Psoas muscle (tissue), 8 donors: ENCODE data around the gene MTA3. TPM values are rescaled to one million over a fixed set of nuclear protein-coding genes. Genes with fewer than 3 reads are reported as not detected.

Source experiments
- ATAC-seq, 4 donors: fragments of 200-7000 bp; cut with Tn5 transposase; one replicate each; pipeline ENCODE4 v1.9.1; 2020; ENCODE audit warnings: moderate library complexity in 3 of 4, mild to moderate bottlenecking in 2 of 4
- DNase-seq, 2 donors: peaks; one replicate each; pipeline ENCODE4 v3.0.0-alpha.2; 2020
- H3K27ac ChIP-seq: fragments of 200-600 bp; one replicate; pipeline ENCODE4 v1.8.0; 2022
- H3K27me3 ChIP-seq, 3 donors: fragments of 200-600 bp in 1 of 3; one replicate each; pipeline versions ENCODE4 v1.6.1 to v1.8.0; 2013 to 2022; ENCODE audit warnings: low read length in 2 of 3, mild to moderate bottlenecking in 2 of 3, moderate library complexity in 1 of 3; ENCODE audit not compliant: insufficient read depth in 3 of 3
- H3K36me3 ChIP-seq, 2 donors: fragments of 200-600 bp in 1 of 2; one replicate each; pipeline versions ENCODE4 v1.6.1 to v1.8.0; 2013 to 2022; ENCODE audit warnings: low read depth in 1 of 2, mild to moderate bottlenecking in 1 of 2, moderate library complexity in 1 of 2; ENCODE audit not compliant: insufficient read depth in 1 of 2
- H3K4me1 ChIP-seq: fragments of 200-600 bp; one replicate; pipeline ENCODE4 v1.8.0; 2022
- H3K4me3 ChIP-seq: fragments of 200-600 bp; one replicate; pipeline ENCODE4 v1.8.0; 2022; ENCODE audit warnings: mild to moderate bottlenecking
- H3K9me3 ChIP-seq: fragments of 200-600 bp; one replicate; pipeline ENCODE4 v1.8.0; 2022
- WGBS, 3 donors: extraction: QIAGEN DNeasy Blood & Tissue Kit; methylation state at CpG; one replicate each; pipeline versions ENCODE4 v1.1.6 to v1.1.7; 2013; 5-methylcytosine and 5-hydroxymethylcytosine counted together
- intact Hi-C, 2 donors: fragments of 100-400 bp; cut with DNase I; formaldehyde crosslinking; loops; one replicate each; pipeline versions ENCODE4 v1.11.0 to v1.14.2; 2022
- polyA plus RNA-seq, 3 donors: library from polyadenylated mRNA; stranded (reverse); fragments of 200-250 nt; gene quantifications; one replicate each; pipeline ENCODE4 v1.2.3, GENCODE V29; 2013
- total RNA-seq, 4 donors: library from RNA; stranded (reverse); fragmentation: NEBNext Ultra II Directional in 2 of 4; extraction: Animal tissue kit (Norgen Biotek cat#: 25700) in 2 of 4; gene quantifications; one replicate each; pipeline versions ENCODE4 v1.2.1 to v1.2.4, GENCODE V29; 2021 to 2023
- TF ChIP-seq, protein P1 (sequence below): fragments of 200-600 bp; IDR thresholded peaks from one replicate; pipeline ENCODE4 v1.8.0; 2022; ENCODE audit warnings: antibody characterized with exemption
- donor health status: healthy with polysubstance abuse.
- donor health status: DM: no; HTN: no; CAD: no; lungs with moderate emphysema.
- donor health status: Bipolar disorder and iron deficiency.
- donor health status: healthy.
- donor health status: DM: yes; HTN: yes; CAD: no.
- donor health status: DM: no; HTN: no; CAD: no.
- donor health status: DM: no; HTN: no; CAD: no.
- donor health status: DM: yes; HTN: yes; CAD: no.

MTA3 gene
- total and polyA plus RNA-seq, 7 donors = 5.3 to 19.8 (median 10.7) TPM

DNA sequence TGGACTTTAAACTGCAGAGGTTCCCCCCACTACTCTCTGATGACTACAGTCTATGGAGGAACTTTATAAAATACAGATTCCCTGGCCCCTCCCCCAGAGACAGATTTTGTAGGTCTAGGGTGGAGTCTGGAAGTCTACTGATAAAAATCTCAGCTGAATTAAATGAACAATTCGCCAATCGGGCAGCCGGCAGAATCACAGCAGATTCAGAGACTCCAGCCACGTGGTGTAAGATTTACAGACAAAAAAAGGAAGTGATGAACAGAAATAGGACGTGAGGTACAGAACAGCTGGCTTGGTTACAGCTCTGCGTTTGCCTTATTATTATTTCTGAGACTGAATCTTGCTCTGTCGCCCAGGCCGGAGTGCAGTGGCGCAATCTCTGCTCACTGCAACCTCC is 21.4 kb upstream of the MTA3 start:
- DNase-seq = no peak

DNA sequence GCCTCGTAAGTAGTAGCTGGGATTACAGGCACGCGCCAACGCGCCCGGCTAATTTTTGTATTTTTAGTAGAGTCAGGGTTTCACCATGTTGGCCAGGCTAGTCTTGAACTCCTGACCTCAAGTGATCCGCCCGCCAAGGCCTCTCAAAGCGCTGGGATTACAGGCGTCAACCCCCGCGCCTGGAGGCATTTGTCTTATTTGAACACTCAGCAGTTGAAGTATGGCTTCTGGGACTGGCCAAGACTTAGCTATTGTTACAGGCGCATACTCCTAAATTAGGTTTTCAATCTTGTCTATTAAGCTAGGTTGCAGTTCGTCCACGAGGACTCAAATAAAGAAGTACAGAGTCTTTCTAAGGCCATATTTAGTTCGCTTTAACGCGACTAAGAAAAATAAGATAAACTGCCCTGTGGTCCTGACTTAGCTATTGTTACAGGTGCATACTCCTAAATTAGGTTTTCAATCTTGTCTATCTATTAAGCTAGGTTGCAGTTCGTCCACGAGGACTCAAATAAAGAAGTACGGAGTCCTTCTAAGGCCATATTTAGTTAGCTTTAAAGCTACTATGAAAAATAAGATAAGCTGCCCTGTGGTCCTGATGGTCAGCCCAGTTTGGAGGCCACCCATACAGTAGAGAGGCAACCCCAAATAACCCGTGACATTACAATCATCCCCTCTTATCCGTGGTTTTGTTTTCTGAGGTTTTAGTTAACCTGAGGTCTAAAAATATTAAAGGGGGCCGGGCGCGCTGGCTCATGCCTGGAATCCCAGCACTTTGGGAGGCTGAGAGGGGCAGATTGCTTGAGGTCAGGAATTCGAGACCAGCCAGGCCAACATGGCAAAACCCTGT is 20.8 kb upstream of the MTA3 start:
- Histone ChIP-seq H3K36me3 (no peaks in the 10 kb centered on the region), H3K27ac (no peak overlapping the region), H3K4me3 (no peak overlapping the region), H3K9me3 (no peaks in the 10 kb centered on the region), H3K4me1 (no peaks in the 10 kb centered on the region), H3K27me3 (no peaks in the 10 kb centered on the region)
- TF ChIP-seq, protein P1, sequence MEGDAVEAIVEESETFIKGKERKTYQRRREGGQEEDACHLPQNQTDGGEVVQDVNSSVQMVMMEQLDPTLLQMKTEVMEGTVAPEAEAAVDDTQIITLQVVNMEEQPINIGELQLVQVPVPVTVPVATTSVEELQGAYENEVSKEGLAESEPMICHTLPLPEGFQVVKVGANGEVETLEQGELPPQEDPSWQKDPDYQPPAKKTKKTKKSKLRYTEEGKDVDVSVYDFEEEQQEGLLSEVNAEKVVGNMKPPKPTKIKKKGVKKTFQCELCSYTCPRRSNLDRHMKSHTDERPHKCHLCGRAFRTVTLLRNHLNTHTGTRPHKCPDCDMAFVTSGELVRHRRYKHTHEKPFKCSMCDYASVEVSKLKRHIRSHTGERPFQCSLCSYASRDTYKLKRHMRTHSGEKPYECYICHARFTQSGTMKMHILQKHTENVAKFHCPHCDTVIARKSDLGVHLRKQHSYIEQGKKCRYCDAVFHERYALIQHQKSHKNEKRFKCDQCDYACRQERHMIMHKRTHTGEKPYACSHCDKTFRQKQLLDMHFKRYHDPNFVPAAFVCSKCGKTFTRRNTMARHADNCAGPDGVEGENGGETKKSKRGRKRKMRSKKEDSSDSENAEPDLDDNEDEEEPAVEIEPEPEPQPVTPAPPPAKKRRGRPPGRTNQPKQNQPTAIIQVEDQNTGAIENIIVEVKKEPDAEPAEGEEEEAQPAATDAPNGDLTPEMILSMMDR = no peak
- ATAC-seq (no peak), DNase-seq (no peak)
- WGBS, 3 donors = 86 to 88% (median 86%) methylated on average over 27 of the region's 27 CpGs
- intact Hi-C loops = no loop called here

More for the DNA sequence above, 21.4 kb upstream of the MTA3 start:
- 62 to 67% (median 64%) methylated on average over 9 of the region's 9 CpGs for WGBS, 3 donors
- H3K4me3 ChIP-seq = no peak overlapping the region
- no peaks in the 10 kb centered on the region for H3K4me1 ChIP-seq
- H3K36me3 ChIP-seq = no peaks in the 10 kb centered on the region
- intact Hi-C loops = no loop called here
- TF ChIP-seq, protein P1 = no peak
- ATAC-seq = no peak
- H3K27ac ChIP-seq = no peak overlapping the region
- H3K9me3 ChIP-seq = no peaks in the 10 kb centered on the region
- no peaks in the 10 kb centered on the region for H3K27me3 ChIP-seq

DNA sequence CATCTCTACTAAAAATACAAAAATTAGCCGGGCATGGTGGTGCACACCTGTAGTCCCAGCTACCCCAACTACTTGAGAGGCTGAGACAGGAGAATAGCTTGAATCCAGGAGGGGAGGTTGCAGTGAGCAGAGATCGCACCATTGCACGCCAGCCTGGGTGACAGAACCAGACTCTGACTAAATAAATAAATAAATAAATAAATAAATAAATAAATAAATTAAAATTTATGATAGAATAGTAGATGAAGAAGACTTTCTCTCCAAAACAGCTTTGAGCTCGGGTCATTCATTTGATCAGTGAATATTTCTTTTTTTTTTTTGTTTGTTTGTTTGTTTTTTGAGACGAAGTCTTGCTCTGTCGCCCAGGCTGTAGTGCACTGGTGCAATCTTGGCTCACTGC is 17.6 kb upstream of the MTA3 start:
- H3K4me1 ChIP-seq = no peaks in the 10 kb centered on the region
- no peak overlapping the region for H3K27ac ChIP-seq
- H3K27me3 ChIP-seq = no peaks in the 10 kb centered on the region
- TF ChIP-seq, protein P1 = no peak
- ATAC-seq = no peak
- no peak for DNase-seq
- H3K9me3 ChIP-seq = no peaks in the 10 kb centered on the region
- intact Hi-C loops = no loop called here
- no peak overlapping the region for H3K4me3 ChIP-seq
- WGBS, 3 donors = 96 to 99% (median 98%) methylated on average over 6 of the region's 6 CpGs
- H3K36me3 ChIP-seq = no peaks in the 10 kb centered on the region

DNA sequence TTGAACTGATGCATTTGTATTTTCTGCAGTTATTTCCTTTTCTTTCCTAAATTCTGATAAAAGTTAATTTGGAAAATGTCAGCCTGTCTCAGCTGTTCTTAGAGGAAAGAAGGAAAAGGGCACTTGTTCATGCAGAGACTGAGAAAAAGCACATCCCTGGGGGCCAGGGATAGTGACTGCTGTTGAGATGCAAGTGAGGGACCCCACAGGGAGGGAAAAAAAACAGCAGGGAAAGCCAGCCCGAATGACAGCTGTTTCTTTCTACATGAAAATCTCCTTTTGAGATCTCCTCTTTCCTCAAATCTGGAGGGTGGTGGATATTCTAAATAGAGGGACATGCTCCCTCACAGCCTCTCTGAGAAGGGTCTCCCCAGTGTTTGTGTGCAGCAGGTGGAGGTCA is 14.0 kb upstream of the MTA3 start:
- Histone ChIP-seq H3K9me3 (no peaks in the 10 kb centered on the region), H3K36me3 (no peaks in the 10 kb centered on the region), H3K4me3 (no peak overlapping the region), H3K27me3 (no peaks in the 10 kb centered on the region), H3K27ac (no peak overlapping the region), H3K4me1 (no peaks in the 10 kb centered on the region)
- intact Hi-C loops = no loop called here
- 18 to 25% (median 24%) methylated on average over 1 of the region's 1 CpG for WGBS, 3 donors
- ATAC-seq = no peak
- DNase-seq = no peak
- TF ChIP-seq, protein P1 = no peak
